Activated CD4-positive, alpha-beta memory T cell treated with anti-CD3 and anti-CD28 coated beads for 36 hours (primary cell): ENCODE results near the gene GDE1. TPM values are rescaled to one million over a fixed set of nuclear protein-coding genes. Genes with fewer than 3 reads are reported as not detected.

Source experiments
- CTCF ChIA-PET: fragments of 350-600 bp; sonication (Branson Sonifier 250); formaldehyde crosslinking; loops from one replicate; lab custom pipeline; 2021; ENCODE audit warnings: antibody characterized with exemption, inconsistent platforms; lab: Charles Lee
- POLR2A ChIA-PET: fragments of 350-600 bp; sonication (Branson Sonifier 250); formaldehyde crosslinking; loops from one replicate; lab custom pipeline; 2021; ENCODE audit warnings: antibody characterized with exemption; lab: Charles Lee
- DNase-seq: peaks from one replicate; pipeline ENCODE4 v3.0.0-alpha.2; 2020
- H3K27ac Mint-ChIP-seq: one replicate; pipeline ENCODE4 v1.8.0; 2021; ENCODE audit warnings: mixed read lengths
- H3K27me3 Mint-ChIP-seq: one replicate; pipeline ENCODE4 v1.8.0; 2021; ENCODE audit warnings: mixed read lengths
- H3K36me3 Mint-ChIP-seq: one replicate; pipeline ENCODE4 v1.8.0; 2021; ENCODE audit warnings: mixed read lengths
- H3K4me1 Mint-ChIP-seq: one replicate; pipeline ENCODE4 v1.8.0; 2021; ENCODE audit warnings: low read depth, mixed read lengths
- H3K4me3 Mint-ChIP-seq: one replicate; pipeline ENCODE4 v1.8.0; 2021; ENCODE audit warnings: mild to moderate bottlenecking, mixed read lengths
- H3K9me3 Mint-ChIP-seq: one replicate; pipeline ENCODE4 v1.8.0; 2021; ENCODE audit warnings: mixed read lengths
- intact Hi-C: fragments of 100-400 bp; cut with micrococcal nuclease; formaldehyde crosslinking; loops from one replicate; pipeline ENCODE4 v1.15.1; 2023
- total RNA-seq, 2 experiments: library from RNA; stranded (reverse); gene quantifications; one replicate each; pipeline ENCODE4 v1.2.3, GENCODE V29; 2021

GDE1 gene
- total RNA-seq, 2 experiments from 2014 or later = 18.4 to 19.0 TPM

DNA sequence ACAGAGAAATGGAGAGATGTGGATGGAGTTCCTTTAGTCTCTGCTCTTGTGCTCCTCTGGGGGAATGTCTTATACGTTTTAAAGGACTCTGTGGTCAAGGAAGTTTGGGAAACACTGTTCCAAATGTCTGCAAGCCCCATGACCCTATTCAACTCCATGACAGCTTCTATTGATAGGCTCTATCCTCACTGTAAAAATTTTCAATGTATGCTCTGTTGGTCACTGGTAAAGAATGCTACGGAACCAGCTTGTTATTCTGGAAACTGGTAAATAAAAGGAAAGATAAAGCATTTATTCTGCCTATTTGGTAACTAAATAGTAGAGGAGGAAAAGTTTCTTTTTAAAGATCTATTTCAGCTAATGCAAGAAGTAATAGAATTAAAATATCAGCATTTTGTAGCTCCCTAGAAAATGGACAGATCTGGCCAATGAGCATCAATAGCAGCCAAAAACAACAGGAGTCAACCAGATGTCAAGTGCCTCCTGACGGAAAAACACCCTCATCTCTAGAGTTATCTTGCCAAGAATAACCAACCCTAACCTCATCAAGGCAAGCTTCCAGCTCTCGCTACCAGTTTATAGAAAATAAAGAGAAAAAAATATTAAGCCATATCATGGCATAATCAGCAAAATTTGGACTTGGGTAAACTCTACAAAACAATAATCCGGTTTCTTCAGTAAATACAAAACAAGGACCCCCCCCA, 16.1 kb downstream of the GDE1 start:
- peaks cover 27% of the 10 kb centered on the region for H3K36me3 Mint-ChIP-seq
- no peaks in the 10 kb centered on the region for H3K4me1 Mint-ChIP-seq
- H3K4me3 Mint-ChIP-seq = no peak overlapping the region
- H3K27me3 Mint-ChIP-seq = no peaks in the 10 kb centered on the region
- CTCF ChIA-PET = interaction anchor here (5.5 kb wide), 1 partner anchor 420 kb away, joined by 55 read pairs; no protein-coding TSS in a partner anchor
- POLR2A ChIA-PET = no interaction called here
- DNase-seq = no peak
- H3K27ac Mint-ChIP-seq = no peak overlapping the region
- intact Hi-C loops = no loop called here
- no peaks in the 10 kb centered on the region for H3K9me3 Mint-ChIP-seq

DNA sequence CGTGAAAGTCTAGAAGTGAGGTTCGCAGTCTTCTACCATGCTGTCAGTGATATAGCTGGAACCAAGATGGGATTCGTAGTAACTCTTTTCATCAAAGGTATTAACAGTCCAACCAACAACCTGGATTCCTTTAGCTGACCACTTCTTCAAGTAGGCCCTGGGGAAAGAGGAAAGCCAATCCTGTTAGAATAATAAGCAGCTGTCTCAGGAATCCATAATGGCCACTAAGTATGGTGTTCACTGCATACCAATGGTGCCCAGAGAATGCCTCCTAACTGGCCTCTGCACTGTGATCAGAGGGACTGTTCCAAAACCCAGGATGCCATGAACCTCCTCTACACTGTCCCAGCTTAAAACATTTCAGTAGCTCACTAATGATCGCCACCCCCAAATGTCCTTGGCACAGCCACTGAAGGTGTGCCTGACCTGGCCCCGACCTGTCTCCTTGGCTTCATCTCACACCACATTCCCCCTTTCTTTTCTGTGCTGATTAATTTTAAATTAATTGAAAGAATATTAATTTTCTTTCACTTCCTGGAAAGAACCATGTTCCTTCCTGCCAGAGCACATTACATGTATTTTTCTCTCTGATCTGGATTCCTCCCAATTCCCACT, 18.3 kb downstream of the GDE1 start:
- H3K9me3 Mint-ChIP-seq = no peaks in the 10 kb centered on the region
- POLR2A ChIA-PET = no interaction called here
- no peak overlapping the region for H3K4me3 Mint-ChIP-seq
- H3K36me3 Mint-ChIP-seq = peaks cover 32% of the 10 kb centered on the region
- H3K27me3 Mint-ChIP-seq = no peaks in the 10 kb centered on the region
- H3K27ac Mint-ChIP-seq = no peak overlapping the region
- intact Hi-C loops = loop anchor here (2.0 kb wide), 1 partner anchor 123 kb away; no protein-coding TSS in a partner anchor
- no peaks in the 10 kb centered on the region for H3K4me1 Mint-ChIP-seq
- CTCF ChIA-PET = interaction anchor here (0.6 to 5.5 kb wide), 24 partner anchors 9 to 418 kb away, joined by 3 to 55 read pairs (median 6); partner anchors contain the start of genes CCP110, GDE1 and VPS35L
- DNase-seq = no peak

GRCh38 chr16:19502395-19503131, 19.3 kb downstream of the GDE1 start:
- H3K36me3 Mint-ChIP-seq = peaks cover 32% of the 10 kb centered on the region
- no peak overlapping the region for H3K27ac Mint-ChIP-seq
- intact Hi-C loops = loop anchor here (1.0 to 2.0 kb wide), 3 partner anchors 113 to 416 kb away; no protein-coding TSS in a partner anchor
- H3K4me3 Mint-ChIP-seq = no peak overlapping the region
- H3K9me3 Mint-ChIP-seq = no peaks in the 10 kb centered on the region
- POLR2A ChIA-PET = no interaction called here
- H3K27me3 Mint-ChIP-seq = no peaks in the 10 kb centered on the region
- no peaks in the 10 kb centered on the region for H3K4me1 Mint-ChIP-seq
- CTCF ChIA-PET = interaction anchor here (0.6 to 5.5 kb wide), 39 partner anchors 8 to 491 kb away, joined by 3 to 55 read pairs (median 4); partner anchors contain the start of genes CCP110, GDE1, IQCK and KNOP1
- DNase-seq = peak; percentile 76

DNA sequence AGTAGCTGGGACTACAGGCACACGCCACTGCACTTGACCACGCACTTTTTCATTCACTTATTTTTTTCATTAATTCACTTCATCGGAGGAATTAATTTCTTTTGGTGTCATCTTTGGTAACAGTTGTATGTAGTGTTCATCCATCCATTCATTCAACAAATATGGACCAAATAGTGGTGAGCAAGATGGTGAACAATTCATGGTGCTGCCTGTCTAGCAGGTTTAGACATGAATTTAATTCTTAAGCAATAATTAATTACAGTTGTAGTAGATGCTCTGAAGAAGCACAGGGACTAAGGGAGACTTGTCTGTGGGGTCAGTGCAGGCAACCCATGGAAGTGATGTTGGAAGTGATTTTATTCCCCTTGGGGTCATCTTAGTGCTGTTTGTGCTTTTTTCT, 22.4 kb downstream of the GDE1 start:
- no peaks in the 10 kb centered on the region for H3K27me3 Mint-ChIP-seq
- H3K4me1 Mint-ChIP-seq = no peaks in the 10 kb centered on the region
- ChIA-PET CTCF (no interaction called here), POLR2A (no interaction called here)
- no peak for DNase-seq
- peaks cover 22% of the 10 kb centered on the region for H3K36me3 Mint-ChIP-seq
- H3K4me3 Mint-ChIP-seq = no peak overlapping the region
- H3K27ac Mint-ChIP-seq = no peak overlapping the region
- H3K9me3 Mint-ChIP-seq = no peaks in the 10 kb centered on the region
- intact Hi-C loops = no loop called here

- intact Hi-C loops = no loop called here
- ChIA-PET CTCF (no interaction called here), POLR2A (no interaction called here)
- no peaks in the 10 kb centered on the region for H3K9me3 Mint-ChIP-seq
- peaks cover 2% of the 10 kb centered on the region for H3K4me1 Mint-ChIP-seq
- no peak overlapping the region for H3K4me3 Mint-ChIP-seq
- peaks cover 19% of the 10 kb centered on the region for H3K36me3 Mint-ChIP-seq
- H3K27me3 Mint-ChIP-seq = no peaks in the 10 kb centered on the region
- DNase-seq = no peak
- H3K27ac Mint-ChIP-seq = no peak overlapping the region
Observed at GRCh38 chr16:19499006-19499405, 22.9 kb downstream of the GDE1 start.

- Mint-ChIP-seq H3K9me3 (no peaks in the 10 kb centered on the region), H3K36me3 (peaks cover 13% of the 10 kb centered on the region), H3K4me3 (no peak overlapping the region), H3K27ac (no peak overlapping the region), H3K4me1 (peaks cover 7% of the 10 kb centered on the region), H3K27me3 (no peaks in the 10 kb centered on the region)
- CTCF ChIA-PET = no interaction called here
- POLR2A ChIA-PET = no interaction called here
- intact Hi-C loops = no loop called here
- no peak for DNase-seq
Observed at GRCh38 chr16:19497176-19497575, 24.7 kb downstream of the GDE1 start.

DNA sequence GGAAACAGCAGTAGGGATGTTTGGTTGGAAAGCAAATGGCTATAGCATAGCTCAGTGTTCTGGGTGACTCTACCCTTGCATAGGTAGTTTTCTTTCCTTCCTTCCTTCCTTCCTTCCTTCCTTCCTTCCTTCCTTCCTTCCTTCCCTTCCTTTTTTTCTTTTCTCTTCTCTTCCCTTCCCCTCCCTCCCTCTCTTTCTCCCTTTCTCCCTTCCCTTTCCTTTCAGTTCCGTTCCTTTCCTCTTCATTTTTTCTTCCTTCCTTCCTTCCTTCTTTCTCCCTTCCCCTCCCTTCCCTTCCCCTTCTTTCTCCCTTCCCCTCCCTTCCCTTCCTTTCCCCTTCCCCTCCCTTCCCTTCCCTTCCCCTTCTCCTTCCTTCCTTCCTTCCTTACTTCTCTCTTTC, 31.3 kb downstream of the GDE1 start:
- intact Hi-C loops = no loop called here
- Mint-ChIP-seq H3K27ac (no peak overlapping the region), H3K36me3 (no peaks in the 10 kb centered on the region), H3K9me3 (no peaks in the 10 kb centered on the region), H3K27me3 (no peaks in the 10 kb centered on the region), H3K4me3 (no peak overlapping the region), H3K4me1 (peaks cover 7% of the 10 kb centered on the region)
- ChIA-PET CTCF (interaction anchor here (1.3 kb wide), 1 partner anchor 12 kb away, joined by 4 read pairs; no protein-coding TSS in a partner anchor), POLR2A (no interaction called here)
- no peak for DNase-seq

GRCh38 chr16:19488213-19488640, 33.7 kb downstream of the GDE1 start:
- no peak for DNase-seq
- ChIA-PET POLR2A (no interaction called here), CTCF (interaction anchor here (1.0 kb wide), 1 partner anchor 14 kb away, joined by 3 read pairs; no protein-coding TSS in a partner anchor)
- intact Hi-C loops = no loop called here
- no peaks in the 10 kb centered on the region for H3K4me1 Mint-ChIP-seq
- no peaks in the 10 kb centered on the region for H3K9me3 Mint-ChIP-seq
- H3K4me3 Mint-ChIP-seq = no peak overlapping the region
- H3K27me3 Mint-ChIP-seq = no peaks in the 10 kb centered on the region
- H3K27ac Mint-ChIP-seq = no peak overlapping the region
- no peaks in the 10 kb centered on the region for H3K36me3 Mint-ChIP-seq

DNA sequence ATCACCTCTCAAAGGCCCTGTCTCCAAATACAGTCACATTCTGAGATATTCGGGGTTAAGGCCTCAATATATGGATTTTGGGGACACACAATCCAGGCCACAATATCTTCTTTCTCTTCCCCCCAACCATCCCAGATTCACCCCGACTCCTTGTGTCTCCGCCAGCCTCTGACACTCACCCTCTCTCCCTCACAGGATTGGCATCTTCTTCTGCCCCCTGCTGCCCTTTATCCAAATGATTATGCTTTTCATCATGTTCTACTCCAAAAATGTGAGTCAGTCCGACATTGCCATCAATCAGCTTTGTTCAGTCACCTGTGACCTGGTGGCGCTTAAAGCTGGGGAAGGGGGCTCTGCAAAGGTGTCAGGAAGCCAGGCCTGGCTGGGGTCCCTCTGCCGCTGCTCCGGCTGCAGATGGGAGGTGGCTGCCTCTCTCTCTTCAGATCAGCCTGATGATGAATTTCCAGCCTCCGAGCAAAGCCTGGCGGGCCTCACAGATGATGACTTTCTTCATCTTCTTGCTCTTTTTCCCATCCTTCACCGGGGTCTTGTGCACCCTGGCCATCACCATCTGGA, 35.1 kb downstream of the GDE1 start:
- ChIA-PET POLR2A (no interaction called here), CTCF (no interaction called here)
- no peak overlapping the region for H3K4me3 Mint-ChIP-seq

DNA sequence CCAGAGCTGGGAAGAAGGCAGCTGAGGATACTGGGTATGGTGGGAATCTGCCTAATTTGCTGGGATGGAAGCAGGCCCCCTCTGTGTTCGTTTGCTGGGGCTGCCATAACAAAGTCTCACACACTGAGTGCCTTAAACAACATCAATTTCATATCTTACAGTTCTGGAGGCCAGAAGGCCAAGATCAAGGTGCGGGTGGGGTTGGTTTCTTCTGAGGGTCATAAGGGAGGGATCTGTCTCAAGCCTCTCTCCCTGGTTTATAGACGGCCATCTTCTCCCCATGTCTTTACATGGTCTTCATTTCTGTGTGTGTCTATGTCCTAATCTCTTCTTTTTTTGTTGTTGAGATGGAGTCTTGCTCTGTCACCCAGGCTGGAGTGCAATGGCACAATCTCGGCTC, 35.8 kb downstream of the GDE1 start:
- DNase-seq = no peak
- Mint-ChIP-seq H3K4me1 (no peaks in the 10 kb centered on the region), H3K9me3 (no peaks in the 10 kb centered on the region), H3K27me3 (no peaks in the 10 kb centered on the region), H3K4me3 (no peak overlapping the region), H3K27ac (no peak overlapping the region), H3K36me3 (no peaks in the 10 kb centered on the region)
- ChIA-PET POLR2A (no interaction called here), CTCF (no interaction called here)
- intact Hi-C loops = no loop called here

More for the DNA sequence above, 35.1 kb downstream of the GDE1 start:
- H3K9me3 Mint-ChIP-seq = no peaks in the 10 kb centered on the region
- no peak overlapping the region for H3K27ac Mint-ChIP-seq
- intact Hi-C loops = no loop called here
- no peaks in the 10 kb centered on the region for H3K36me3 Mint-ChIP-seq
- no peaks in the 10 kb centered on the region for H3K4me1 Mint-ChIP-seq
- no peaks in the 10 kb centered on the region for H3K27me3 Mint-ChIP-seq
- no peak for DNase-seq

DNA sequence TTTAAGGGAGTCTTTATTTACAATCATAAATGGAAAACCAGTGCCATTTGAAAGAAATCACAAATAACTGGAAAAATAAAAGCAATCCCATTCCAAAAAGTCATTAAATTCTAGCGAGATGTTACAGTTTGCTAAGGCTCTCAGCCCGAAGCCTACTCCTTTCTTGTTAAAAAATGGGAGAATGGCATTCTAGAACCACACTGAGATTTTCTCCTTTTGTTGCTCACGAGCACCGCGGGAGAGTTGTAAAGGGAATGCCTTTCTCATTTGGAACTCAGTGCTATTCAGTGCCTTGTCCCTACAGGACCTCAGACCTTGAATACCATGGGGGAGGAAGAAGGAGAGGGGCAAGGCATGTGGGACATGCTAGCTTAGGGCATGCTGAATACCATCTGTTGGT, 36.3 kb downstream of the GDE1 start:
- no peaks in the 10 kb centered on the region for H3K4me1 Mint-ChIP-seq
- no peaks in the 10 kb centered on the region for H3K36me3 Mint-ChIP-seq
- ChIA-PET CTCF (no interaction called here), POLR2A (no interaction called here)
- no peak for DNase-seq
- intact Hi-C loops = no loop called here
- H3K4me3 Mint-ChIP-seq = no peak overlapping the region
- no peaks in the 10 kb centered on the region for H3K9me3 Mint-ChIP-seq
- H3K27me3 Mint-ChIP-seq = no peaks in the 10 kb centered on the region
- H3K27ac Mint-ChIP-seq = no peak overlapping the region

- Mint-ChIP-seq H3K27me3 (no peaks in the 10 kb centered on the region), H3K36me3 (no peaks in the 10 kb centered on the region), H3K9me3 (no peaks in the 10 kb centered on the region), H3K4me1 (no peaks in the 10 kb centered on the region), H3K4me3 (no peak overlapping the region), H3K27ac (no peak overlapping the region)
- POLR2A ChIA-PET = no interaction called here
- DNase-seq = no peak
- CTCF ChIA-PET = no interaction called here
- intact Hi-C loops = no loop called here
Observed at GRCh38 chr16:19484096-19484495, 37.8 kb downstream of the GDE1 start.
